OCI-LY3 (cell line): ENCODE measurements around the gene LHX1.

Experiments used
- EZH2phosphoT487 ChIP-seq: fragments of 200-600 bp; shearing (Covaris generic); IDR thresholded peaks from 2 replicates; pipeline ENCODE4 v1.6.1; 2018; ENCODE audit warnings: antibody characterized with exemption, mixed run types, low read depth
- TF ChIP-seq, protein P1 (sequence below): fragments of 200-600, 300-600 bp; sonication (generic); IDR thresholded peaks from 2 replicates; pipeline ENCODE4 v1.5.1; 2014; ENCODE audit warnings: antibody characterized with exemption, low read length, low read depth

DNA sequence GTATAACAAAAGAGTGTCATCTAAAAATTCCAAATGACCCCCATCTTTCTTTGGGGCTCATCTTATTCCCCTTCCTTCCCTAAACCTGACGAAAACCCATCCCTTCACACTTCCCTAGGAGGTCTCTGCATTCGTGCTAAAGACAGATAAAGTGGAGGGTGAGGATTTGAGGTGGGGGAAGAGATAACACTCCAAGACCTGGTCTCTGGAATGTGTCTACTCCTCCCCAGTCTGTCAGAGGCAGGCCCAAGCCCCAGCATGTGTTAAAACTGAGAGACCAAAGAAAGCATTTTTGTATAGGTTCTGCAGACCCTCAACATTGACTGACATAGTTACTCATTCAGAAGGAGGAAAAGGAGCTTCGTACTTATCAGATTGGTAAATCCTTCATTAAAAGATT is 11.0 kb upstream of the LHX1 start:
- TF ChIP-seq, protein P1, sequence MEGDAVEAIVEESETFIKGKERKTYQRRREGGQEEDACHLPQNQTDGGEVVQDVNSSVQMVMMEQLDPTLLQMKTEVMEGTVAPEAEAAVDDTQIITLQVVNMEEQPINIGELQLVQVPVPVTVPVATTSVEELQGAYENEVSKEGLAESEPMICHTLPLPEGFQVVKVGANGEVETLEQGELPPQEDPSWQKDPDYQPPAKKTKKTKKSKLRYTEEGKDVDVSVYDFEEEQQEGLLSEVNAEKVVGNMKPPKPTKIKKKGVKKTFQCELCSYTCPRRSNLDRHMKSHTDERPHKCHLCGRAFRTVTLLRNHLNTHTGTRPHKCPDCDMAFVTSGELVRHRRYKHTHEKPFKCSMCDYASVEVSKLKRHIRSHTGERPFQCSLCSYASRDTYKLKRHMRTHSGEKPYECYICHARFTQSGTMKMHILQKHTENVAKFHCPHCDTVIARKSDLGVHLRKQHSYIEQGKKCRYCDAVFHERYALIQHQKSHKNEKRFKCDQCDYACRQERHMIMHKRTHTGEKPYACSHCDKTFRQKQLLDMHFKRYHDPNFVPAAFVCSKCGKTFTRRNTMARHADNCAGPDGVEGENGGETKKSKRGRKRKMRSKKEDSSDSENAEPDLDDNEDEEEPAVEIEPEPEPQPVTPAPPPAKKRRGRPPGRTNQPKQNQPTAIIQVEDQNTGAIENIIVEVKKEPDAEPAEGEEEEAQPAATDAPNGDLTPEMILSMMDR = no peak
- no peak for TF ChIP-seq EZH2phosphoT487
